GM12865 (cell line): ENCODE measurements around the gene MBNL1.

ENCODE experiments used
- DNase-seq: peaks from one replicate; pipeline ENCODE4 v3.0.0; 2010; ENCODE audit warnings: low read depth
- H3K4me3 ChIP-seq: 2 replicates; pipeline ENCODE4 v1.5.1; 2011; ENCODE audit warnings: mild to moderate bottlenecking, low read depth, low read length, control low read depth
- CTCF ChIP-seq: IDR thresholded peaks from 2 replicates; pipeline ENCODE4 v1.5.1; 2011; ENCODE audit warnings: low read length, control low read depth, low read depth, inconsistent platforms; ENCODE audit not compliant: insufficient read depth; ENCODE audit errors: missing control alignments

MBNL1 gene

GRCh38 chr3:152293347-152294006 lies 24.7 kb downstream of the MBNL1 start:
- DNase-seq, result no peak
- TF ChIP-seq CTCF, result no peak
- H3K4me3 ChIP-seq, result no peak overlapping the region

- H3K4me3 ChIP-seq, result no peak overlapping the region
Observed at GRCh38 chr3:152295344-152295743, 26.6 kb downstream of the MBNL1 start.

GRCh38 chr3:152295806-152296205 lies 27.1 kb downstream of the MBNL1 start:
- no peak for TF ChIP-seq CTCF
- no peak overlapping the region for H3K4me3 ChIP-seq
- no peak for DNase-seq

More at GRCh38 chr3:152295344-152295743, 26.6 kb downstream of the MBNL1 start:
- DNase-seq, result no peak
- TF ChIP-seq CTCF, result no peak

GRCh38 chr3:152296382-152296781 lies 27.7 kb downstream of the MBNL1 start:
- no peak for TF ChIP-seq CTCF
- no peak for DNase-seq
- no peak overlapping the region for H3K4me3 ChIP-seq

- DNase-seq, result no peak
- no peak for TF ChIP-seq CTCF
- no peak overlapping the region for H3K4me3 ChIP-seq
Observed at GRCh38 chr3:152296971-152297370, 28.2 kb downstream of the MBNL1 start.

- DNase-seq, result peak; percentile 88
- H3K4me3 ChIP-seq, result peak overlapping the region; percentile 24
- TF ChIP-seq CTCF, result no peak
Observed at GRCh38 chr3:152298393-152299248, 29.9 kb downstream of the MBNL1 start.
